ENCODE results near the gene BCL10.

GRCh38 chr1:85268801-85269585 is 7.4 kb downstream of the BCL10 start:
- TF ChIP-seq KLF1 (tag by site-specific recombination; IDR thresholded peaks at IDR 0.05) = no peak
- no peak for TF ChIP-seq CTCF (tag by site-specific recombination; IDR thresholded peaks at IDR 0.05)
- TF ChIP-seq ATF2 (tag by site-specific recombination; IDR thresholded peaks at IDR 0.05; ENCODE audit: low read depth) = no peak
- TF ChIP-seq ZFHX2 (tag by site-specific recombination; conservative IDR thresholded peaks at IDR 0.05) = no peak
- no peak for TF ChIP-seq ZBTB10 (tag by site-specific recombination; IDR thresholded peaks at IDR 0.05)
- no peak for TF ChIP-seq ZSCAN5A (tag by site-specific recombination; IDR thresholded peaks at IDR 0.05)
- no peak for TF ChIP-seq ZNF19 (tag by site-specific recombination; IDR thresholded peaks at IDR 0.05; ENCODE audit: low read depth)
- TF ChIP-seq ZNF292 (tag by site-specific recombination; IDR thresholded peaks at IDR 0.05; ENCODE audit: borderline replicate concordance, low read depth) = no peak
- TF ChIP-seq ZNF707 (tag by site-specific recombination; IDR thresholded peaks at IDR 0.05) = no peak
- no peak for TF ChIP-seq ZNF174 (tag by site-specific recombination; IDR thresholded peaks at IDR 0.05)
- TF ChIP-seq PATZ1 (tag by site-specific recombination; IDR thresholded peaks at IDR 0.05) = no peak
- TF ChIP-seq ZNF133 (tag by site-specific recombination; IDR thresholded peaks at IDR 0.05) = no peak
